ENCODE measurements around the gene SCAF1. TPM values are rescaled to one million over a fixed set of nuclear protein-coding genes. Genes with fewer than 3 reads are reported as not detected.

Gene SCAF1
- total and polyA plus RNA-seq, 9 of the 15 experiments (the other 6 are each of a cell fraction or from before 2014, with no cell fraction given), result 0.20 to 79.0 (median 4.9) TPM

DNA sequence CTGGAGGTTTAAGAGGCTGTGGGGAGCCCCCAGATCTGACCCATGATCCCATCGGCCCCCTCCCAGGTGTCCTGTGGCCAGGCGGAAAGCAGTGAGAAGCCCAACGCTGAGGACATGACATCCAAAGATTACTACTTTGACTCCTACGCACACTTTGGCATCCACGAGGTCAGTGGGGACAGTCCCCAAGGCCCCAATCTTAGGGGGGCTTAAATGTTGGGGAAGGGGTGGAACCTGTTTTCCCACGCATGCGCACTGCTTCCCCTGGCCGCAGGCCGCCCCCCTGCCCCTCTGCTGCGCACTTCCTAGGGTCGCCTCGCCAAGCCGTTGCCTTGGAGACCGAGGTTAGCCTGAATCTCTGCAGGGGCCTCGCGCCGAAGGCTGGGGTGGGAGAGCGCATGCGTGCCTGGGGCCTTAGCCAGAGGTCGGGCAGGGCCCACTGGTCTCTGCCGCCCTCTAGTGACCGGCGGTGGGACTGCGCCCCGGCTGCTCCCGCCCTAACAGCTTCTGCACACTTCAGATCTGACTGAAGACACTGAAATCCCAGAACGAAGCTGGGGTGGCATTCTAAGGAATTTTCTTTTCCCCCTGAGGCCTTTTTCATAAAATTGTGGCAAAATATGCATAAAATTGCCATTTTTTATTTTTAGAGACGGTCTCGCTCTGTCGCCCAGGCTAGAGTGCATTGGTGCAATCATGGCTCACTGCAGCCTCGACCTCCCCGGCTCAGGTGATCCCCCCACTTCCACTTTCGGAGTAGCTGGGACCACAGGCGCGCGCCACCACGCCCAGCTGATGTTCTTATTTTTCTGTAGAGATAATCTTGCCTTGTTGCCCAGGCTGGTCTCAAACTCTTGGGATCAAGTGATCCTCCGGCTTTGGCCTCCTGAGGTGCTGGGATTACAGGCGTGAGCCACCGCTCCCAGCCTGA lies 38.7 kb downstream of the SCAF1 start (continued):
- TF ChIP-seq, protein P1, sequence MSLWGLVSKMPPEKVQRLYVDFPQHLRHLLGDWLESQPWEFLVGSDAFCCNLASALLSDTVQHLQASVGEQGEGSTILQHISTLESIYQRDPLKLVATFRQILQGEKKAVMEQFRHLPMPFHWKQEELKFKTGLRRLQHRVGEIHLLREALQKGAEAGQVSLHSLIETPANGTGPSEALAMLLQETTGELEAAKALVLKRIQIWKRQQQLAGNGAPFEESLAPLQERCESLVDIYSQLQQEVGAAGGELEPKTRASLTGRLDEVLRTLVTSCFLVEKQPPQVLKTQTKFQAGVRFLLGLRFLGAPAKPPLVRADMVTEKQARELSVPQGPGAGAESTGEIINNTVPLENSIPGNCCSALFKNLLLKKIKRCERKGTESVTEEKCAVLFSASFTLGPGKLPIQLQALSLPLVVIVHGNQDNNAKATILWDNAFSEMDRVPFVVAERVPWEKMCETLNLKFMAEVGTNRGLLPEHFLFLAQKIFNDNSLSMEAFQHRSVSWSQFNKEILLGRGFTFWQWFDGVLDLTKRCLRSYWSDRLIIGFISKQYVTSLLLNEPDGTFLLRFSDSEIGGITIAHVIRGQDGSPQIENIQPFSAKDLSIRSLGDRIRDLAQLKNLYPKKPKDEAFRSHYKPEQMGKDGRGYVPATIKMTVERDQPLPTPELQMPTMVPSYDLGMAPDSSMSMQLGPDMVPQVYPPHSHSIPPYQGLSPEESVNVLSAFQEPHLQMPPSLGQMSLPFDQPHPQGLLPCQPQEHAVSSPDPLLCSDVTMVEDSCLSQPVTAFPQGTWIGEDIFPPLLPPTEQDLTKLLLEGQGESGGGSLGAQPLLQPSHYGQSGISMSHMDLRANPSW (CRISPR knock-in tag; IDR thresholded peaks at IDR 0.05), result 0 out of 2 replicates have a peak, but pooled peaks have one; percentile 85
- TF ChIP-seq ZNF583 (CRISPR knock-in tag; IDR thresholded peaks at IDR 0.05) (no peak), C11orf30 (IDR thresholded peaks at IDR 0.05; ENCODE audit: low read depth) (no peak), CHD4 (IDR thresholded peaks at IDR 0.05; ENCODE audit: insufficient read depth, insufficient replicate concordance, low read depth, low read length, poor library complexity, severe bottlenecking) (no peak), RBM22 (IDR thresholded peaks at IDR 0.05; ENCODE audit: low read depth, low read length, poor library complexity, severe bottlenecking) (peak; percentile 62), BCOR (IDR thresholded peaks at IDR 0.05) (no peak), SOX6 (IDR thresholded peaks at IDR 0.05) (no peak), ZKSCAN8 (CRISPR knock-in tag; IDR thresholded peaks at IDR 0.05) (no peak), RFX7 (CRISPR knock-in tag; IDR thresholded peaks at IDR 0.05) (no peak), HMG20A (CRISPR knock-in tag; conservative IDR thresholded peaks at IDR 0.05) (no peak)
- TF ChIP-seq, protein P2, sequence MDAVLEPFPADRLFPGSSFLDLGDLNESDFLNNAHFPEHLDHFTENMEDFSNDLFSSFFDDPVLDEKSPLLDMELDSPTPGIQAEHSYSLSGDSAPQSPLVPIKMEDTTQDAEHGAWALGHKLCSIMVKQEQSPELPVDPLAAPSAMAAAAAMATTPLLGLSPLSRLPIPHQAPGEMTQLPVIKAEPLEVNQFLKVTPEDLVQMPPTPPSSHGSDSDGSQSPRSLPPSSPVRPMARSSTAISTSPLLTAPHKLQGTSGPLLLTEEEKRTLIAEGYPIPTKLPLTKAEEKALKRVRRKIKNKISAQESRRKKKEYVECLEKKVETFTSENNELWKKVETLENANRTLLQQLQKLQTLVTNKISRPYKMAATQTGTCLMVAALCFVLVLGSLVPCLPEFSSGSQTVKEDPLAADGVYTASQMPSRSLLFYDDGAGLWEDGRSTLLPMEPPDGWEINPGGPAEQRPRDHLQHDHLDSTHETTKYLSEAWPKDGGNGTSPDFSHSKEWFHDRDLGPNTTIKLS (IDR thresholded peaks at IDR 0.05; ENCODE audit: borderline replicate concordance, low read depth), result 0 out of 2 replicates have a peak, but pooled peaks have one; percentile 7
- TF ChIP-seq, protein P3, sequence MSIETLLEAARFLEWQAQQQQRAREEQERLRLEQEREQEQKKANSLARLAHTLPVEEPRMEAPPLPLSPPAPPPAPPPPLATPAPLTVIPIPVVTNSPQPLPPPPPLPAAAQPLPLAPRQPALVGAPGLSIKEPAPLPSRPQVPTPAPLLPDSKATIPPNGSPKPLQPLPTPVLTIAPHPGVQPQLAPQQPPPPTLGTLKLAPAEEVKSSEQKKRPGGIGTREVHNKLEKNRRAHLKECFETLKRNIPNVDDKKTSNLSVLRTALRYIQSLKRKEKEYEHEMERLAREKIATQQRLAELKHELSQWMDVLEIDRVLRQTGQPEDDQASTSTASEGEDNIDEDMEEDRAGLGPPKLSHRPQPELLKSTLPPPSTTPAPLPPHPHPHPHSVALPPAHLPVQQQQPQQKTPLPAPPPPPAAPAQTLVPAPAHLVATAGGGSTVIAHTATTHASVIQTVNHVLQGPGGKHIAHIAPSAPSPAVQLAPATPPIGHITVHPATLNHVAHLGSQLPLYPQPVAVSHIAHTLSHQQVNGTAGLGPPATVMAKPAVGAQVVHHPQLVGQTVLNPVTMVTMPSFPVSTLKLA (conservative IDR thresholded peaks at IDR 0.05), result peak; percentile 52 to 63
- TF ChIP-seq, protein P4, sequence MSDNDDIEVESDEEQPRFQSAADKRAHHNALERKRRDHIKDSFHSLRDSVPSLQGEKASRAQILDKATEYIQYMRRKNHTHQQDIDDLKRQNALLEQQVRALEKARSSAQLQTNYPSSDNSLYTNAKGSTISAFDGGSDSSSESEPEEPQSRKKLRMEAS (CRISPR knock-in tag; IDR thresholded peaks at IDR 0.05), result peak; percentile 80
- TF ChIP-seq, protein P5, sequence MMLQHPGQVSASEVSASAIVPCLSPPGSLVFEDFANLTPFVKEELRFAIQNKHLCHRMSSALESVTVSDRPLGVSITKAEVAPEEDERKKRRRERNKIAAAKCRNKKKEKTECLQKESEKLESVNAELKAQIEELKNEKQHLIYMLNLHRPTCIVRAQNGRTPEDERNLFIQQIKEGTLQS (IDR thresholded peaks at IDR 0.05), result no peak
- TF ChIP-seq, protein P5 (CRISPR knock-in tag; conservative IDR thresholded peaks at IDR 0.05), result 0 out of 2 replicates have a peak, but pooled peaks have one; percentile 52
- TF ChIP-seq, protein P6, sequence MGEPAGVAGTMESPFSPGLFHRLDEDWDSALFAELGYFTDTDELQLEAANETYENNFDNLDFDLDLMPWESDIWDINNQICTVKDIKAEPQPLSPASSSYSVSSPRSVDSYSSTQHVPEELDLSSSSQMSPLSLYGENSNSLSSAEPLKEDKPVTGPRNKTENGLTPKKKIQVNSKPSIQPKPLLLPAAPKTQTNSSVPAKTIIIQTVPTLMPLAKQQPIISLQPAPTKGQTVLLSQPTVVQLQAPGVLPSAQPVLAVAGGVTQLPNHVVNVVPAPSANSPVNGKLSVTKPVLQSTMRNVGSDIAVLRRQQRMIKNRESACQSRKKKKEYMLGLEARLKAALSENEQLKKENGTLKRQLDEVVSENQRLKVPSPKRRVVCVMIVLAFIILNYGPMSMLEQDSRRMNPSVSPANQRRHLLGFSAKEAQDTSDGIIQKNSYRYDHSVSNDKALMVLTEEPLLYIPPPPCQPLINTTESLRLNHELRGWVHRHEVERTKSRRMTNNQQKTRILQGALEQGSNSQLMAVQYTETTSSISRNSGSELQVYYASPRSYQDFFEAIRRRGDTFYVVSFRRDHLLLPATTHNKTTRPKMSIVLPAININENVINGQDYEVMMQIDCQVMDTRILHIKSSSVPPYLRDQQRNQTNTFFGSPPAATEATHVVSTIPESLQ (CRISPR knock-in tag; IDR thresholded peaks at IDR 0.05), result 0 out of 2 replicates have a peak, but pooled peaks have one; percentile 30

All from K562 (cell line).